ENCODE data around the gene SC5D. TPM values are rescaled to one million over a fixed set of nuclear protein-coding genes. Genes with fewer than 3 reads are reported as not detected.

The SC5D gene
- total RNA-seq, 1 experiment from 2014 or later: 79.2 TPM

DNA sequence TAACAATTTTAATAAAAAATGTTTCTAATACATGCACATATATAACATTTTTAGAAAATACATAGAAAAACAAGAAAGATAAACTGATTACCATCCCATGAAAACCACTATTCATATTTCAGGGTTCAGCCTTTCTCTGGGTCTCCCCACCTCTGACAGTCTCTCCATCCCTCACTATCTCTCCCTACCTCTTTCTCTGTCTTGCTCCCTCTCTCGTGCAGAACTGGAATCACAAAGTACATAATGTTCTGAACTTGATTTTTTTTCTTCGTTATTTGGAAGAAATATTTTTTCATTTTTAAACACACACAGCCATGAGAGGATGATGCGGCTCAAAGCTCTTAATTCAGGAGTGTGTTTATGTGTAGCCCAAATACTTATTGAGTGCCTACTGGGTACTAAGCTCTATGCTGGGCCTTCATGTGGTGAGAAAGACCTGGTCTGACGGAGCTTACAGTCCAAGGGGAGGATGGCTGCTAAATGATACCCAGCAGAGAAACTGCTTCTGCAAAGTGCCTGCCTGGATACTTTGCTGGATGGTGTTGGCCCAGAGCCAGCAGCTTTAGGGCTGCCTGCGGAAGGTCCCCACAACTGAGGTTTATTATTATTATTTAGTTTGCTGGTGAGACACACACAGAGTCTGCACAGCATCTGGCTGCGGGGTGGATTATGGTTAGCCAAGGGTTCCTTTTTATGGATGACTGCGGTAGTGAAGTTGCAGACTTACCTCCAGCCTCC lies 42.6 kb downstream of the SC5D start (continued):
- TF ChIP-seq, protein P1, sequence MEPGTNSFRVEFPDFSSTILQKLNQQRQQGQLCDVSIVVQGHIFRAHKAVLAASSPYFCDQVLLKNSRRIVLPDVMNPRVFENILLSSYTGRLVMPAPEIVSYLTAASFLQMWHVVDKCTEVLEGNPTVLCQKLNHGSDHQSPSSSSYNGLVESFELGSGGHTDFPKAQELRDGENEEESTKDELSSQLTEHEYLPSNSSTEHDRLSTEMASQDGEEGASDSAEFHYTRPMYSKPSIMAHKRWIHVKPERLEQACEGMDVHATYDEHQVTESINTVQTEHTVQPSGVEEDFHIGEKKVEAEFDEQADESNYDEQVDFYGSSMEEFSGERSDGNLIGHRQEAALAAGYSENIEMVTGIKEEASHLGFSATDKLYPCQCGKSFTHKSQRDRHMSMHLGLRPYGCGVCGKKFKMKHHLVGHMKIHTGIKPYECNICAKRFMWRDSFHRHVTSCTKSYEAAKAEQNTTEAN (CRISPR knock-in tag; IDR thresholded peaks at IDR 0.05): no peak

DNA sequence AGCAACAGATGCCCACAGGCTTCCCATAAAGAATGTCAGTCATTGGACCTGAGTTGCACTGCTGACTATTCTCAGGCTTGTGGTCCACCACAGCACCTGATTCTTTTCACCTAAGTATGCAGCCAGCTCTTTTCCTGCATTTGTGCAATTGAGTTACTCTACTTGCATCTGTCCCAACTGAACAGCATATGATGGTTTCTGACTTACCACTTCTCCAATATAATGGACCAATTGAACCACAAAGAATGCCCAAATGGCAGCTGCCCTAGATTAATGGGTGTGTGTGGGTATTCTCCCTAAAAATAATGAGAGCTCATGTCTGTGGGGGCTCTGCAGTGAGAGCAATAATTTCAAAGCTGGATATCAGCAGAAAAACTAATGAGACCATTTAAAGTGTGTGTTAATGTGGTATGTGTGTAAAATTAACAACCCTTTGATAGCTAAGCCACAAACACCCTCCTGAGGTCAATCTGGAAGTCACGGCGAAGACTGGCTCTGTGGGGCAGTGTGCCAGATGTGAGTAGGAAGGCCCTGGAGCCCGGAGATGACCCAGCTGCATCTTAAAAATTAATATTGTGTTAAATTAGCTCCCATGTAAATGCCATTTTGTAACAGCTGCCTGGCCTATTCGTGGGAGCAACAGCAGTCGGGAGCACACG lies 43.8 kb downstream of the SC5D start:
- POLR2A ChIA-PET: no interaction called here
- no peak overlapping the region for H3K4me3 Mint-ChIP-seq
- H3K27me3 Mint-ChIP-seq (ENCODE audit: low read depth): no peaks in the 10 kb centered on the region; the same call in 1 of the 2 replicates
- no peaks in the 10 kb centered on the region for H3K36me3 Mint-ChIP-seq
- H3K27ac Mint-ChIP-seq: no peak overlapping the region
- TF ChIP-seq, protein P2, sequence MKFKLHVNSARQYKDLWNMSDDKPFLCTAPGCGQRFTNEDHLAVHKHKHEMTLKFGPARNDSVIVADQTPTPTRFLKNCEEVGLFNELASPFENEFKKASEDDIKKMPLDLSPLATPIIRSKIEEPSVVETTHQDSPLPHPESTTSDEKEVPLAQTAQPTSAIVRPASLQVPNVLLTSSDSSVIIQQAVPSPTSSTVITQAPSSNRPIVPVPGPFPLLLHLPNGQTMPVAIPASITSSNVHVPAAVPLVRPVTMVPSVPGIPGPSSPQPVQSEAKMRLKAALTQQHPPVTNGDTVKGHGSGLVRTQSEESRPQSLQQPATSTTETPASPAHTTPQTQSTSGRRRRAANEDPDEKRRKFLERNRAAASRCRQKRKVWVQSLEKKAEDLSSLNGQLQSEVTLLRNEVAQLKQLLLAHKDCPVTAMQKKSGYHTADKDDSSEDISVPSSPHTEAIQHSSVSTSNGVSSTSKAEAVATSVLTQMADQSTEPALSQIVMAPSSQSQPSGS (CRISPR knock-in tag; IDR thresholded peaks at IDR 0.05; ENCODE audit: borderline replicate concordance, low read depth): no peak
- TF ChIP-seq ESRRA (CRISPR knock-in tag; IDR thresholded peaks at IDR 0.05; ENCODE audit: borderline replicate concordance) (no peak), GABPB1 (CRISPR knock-in tag; IDR thresholded peaks at IDR 0.05) (no peak), ZBTB21 (CRISPR knock-in tag; IDR thresholded peaks at IDR 0.05; ENCODE audit: borderline replicate concordance) (no peak), TEAD4 (CRISPR knock-in tag; IDR thresholded peaks at IDR 0.05) (no peak), ZNF263 (CRISPR knock-in tag; IDR thresholded peaks at IDR 0.05; ENCODE audit: low read depth) (no peak), CREM (CRISPR knock-in tag; IDR thresholded peaks at IDR 0.05) (no peak), NFATC4 (CRISPR knock-in tag; IDR thresholded peaks at IDR 0.05) (no peak), NFE2L1 (CRISPR knock-in tag; IDR thresholded peaks at IDR 0.05) (no peak), SP1 (CRISPR knock-in tag; conservative IDR thresholded peaks at IDR 0.05) (no peak), ZNF121 (CRISPR knock-in tag; IDR thresholded peaks at IDR 0.05) (no peak), TEAD1 (CRISPR knock-in tag; IDR thresholded peaks at IDR 0.05) (no peak), MYBL2 (CRISPR knock-in tag; IDR thresholded peaks at IDR 0.05) (no peak), ELF4 (CRISPR knock-in tag; IDR thresholded peaks at IDR 0.05; ENCODE audit: low read depth) (no peak)
- TF ChIP-seq, protein P3, sequence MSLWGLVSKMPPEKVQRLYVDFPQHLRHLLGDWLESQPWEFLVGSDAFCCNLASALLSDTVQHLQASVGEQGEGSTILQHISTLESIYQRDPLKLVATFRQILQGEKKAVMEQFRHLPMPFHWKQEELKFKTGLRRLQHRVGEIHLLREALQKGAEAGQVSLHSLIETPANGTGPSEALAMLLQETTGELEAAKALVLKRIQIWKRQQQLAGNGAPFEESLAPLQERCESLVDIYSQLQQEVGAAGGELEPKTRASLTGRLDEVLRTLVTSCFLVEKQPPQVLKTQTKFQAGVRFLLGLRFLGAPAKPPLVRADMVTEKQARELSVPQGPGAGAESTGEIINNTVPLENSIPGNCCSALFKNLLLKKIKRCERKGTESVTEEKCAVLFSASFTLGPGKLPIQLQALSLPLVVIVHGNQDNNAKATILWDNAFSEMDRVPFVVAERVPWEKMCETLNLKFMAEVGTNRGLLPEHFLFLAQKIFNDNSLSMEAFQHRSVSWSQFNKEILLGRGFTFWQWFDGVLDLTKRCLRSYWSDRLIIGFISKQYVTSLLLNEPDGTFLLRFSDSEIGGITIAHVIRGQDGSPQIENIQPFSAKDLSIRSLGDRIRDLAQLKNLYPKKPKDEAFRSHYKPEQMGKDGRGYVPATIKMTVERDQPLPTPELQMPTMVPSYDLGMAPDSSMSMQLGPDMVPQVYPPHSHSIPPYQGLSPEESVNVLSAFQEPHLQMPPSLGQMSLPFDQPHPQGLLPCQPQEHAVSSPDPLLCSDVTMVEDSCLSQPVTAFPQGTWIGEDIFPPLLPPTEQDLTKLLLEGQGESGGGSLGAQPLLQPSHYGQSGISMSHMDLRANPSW (CRISPR knock-in tag; conservative IDR thresholded peaks at IDR 0.05; ENCODE audit: low read depth): no peak
- TF ChIP-seq, protein P4, sequence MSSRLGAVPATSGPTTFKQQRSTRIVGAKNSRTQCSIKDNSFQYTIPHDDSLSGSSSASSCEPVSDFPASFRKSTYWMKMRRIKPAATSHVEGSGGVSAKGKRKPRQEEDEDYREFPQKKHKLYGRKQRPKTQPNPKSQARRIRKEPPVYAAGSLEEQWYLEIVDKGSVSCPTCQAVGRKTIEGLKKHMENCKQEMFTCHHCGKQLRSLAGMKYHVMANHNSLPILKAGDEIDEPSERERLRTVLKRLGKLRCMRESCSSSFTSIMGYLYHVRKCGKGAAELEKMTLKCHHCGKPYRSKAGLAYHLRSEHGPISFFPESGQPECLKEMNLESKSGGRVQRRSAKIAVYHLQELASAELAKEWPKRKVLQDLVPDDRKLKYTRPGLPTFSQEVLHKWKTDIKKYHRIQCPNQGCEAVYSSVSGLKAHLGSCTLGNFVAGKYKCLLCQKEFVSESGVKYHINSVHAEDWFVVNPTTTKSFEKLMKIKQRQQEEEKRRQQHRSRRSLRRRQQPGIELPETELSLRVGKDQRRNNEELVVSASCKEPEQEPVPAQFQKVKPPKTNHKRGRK (CRISPR knock-in tag; IDR thresholded peaks at IDR 0.05; ENCODE audit: borderline replicate concordance): no peak
- TF ChIP-seq, protein P5, sequence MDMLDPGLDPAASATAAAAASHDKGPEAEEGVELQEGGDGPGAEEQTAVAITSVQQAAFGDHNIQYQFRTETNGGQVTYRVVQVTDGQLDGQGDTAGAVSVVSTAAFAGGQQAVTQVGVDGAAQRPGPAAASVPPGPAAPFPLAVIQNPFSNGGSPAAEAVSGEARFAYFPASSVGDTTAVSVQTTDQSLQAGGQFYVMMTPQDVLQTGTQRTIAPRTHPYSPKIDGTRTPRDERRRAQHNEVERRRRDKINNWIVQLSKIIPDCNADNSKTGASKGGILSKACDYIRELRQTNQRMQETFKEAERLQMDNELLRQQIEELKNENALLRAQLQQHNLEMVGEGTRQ (CRISPR knock-in tag; IDR thresholded peaks at IDR 0.05): no peak
- TF ChIP-seq, protein P6, sequence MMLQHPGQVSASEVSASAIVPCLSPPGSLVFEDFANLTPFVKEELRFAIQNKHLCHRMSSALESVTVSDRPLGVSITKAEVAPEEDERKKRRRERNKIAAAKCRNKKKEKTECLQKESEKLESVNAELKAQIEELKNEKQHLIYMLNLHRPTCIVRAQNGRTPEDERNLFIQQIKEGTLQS (CRISPR knock-in tag; conservative IDR thresholded peaks at IDR 0.05): no peak
- TF ChIP-seq, protein P7, sequence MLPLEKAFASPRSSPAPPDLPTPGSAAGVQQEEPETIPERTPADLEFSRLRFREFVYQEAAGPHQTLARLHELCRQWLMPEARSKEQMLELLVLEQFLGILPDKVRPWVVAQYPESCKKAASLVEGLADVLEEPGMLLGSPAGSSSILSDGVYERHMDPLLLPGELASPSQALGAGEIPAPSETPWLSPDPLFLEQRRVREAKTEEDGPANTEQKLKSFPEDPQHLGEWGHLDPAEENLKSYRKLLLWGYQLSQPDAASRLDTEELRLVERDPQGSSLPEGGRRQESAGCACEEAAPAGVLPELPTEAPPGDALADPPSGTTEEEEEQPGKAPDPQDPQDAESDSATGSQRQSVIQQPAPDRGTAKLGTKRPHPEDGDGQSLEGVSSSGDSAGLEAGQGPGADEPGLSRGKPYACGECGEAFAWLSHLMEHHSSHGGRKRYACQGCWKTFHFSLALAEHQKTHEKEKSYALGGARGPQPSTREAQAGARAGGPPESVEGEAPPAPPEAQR (CRISPR knock-in tag; IDR thresholded peaks at IDR 0.05): no peak
- TF ChIP-seq, protein P8, sequence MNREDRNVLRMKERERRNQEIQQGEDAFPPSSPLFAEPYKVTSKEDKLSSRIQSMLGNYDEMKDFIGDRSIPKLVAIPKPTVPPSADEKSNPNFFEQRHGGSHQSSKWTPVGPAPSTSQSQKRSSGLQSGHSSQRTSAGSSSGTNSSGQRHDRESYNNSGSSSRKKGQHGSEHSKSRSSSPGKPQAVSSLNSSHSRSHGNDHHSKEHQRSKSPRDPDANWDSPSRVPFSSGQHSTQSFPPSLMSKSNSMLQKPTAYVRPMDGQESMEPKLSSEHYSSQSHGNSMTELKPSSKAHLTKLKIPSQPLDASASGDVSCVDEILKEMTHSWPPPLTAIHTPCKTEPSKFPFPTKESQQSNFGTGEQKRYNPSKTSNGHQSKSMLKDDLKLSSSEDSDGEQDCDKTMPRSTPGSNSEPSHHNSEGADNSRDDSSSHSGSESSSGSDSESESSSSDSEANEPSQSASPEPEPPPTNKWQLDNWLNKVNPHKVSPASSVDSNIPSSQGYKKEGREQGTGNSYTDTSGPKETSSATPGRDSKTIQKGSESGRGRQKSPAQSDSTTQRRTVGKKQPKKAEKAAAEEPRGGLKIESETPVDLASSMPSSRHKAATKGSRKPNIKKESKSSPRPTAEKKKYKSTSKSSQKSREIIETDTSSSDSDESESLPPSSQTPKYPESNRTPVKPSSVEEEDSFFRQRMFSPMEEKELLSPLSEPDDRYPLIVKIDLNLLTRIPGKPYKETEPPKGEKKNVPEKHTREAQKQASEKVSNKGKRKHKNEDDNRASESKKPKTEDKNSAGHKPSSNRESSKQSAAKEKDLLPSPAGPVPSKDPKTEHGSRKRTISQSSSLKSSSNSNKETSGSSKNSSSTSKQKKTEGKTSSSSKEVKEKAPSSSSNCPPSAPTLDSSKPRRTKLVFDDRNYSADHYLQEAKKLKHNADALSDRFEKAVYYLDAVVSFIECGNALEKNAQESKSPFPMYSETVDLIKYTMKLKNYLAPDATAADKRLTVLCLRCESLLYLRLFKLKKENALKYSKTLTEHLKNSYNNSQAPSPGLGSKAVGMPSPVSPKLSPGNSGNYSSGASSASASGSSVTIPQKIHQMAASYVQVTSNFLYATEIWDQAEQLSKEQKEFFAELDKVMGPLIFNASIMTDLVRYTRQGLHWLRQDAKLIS (CRISPR knock-in tag; IDR thresholded peaks at IDR 0.05; ENCODE audit: borderline replicate concordance): no peak
- H3K9me3 Mint-ChIP-seq: peaks cover 7% of the 10 kb centered on the region
- CTCF ChIA-PET: interaction anchor here (1.0 to 1.8 kb wide), 4 partner anchors 16 to 312 kb away, joined by 3 to 5 read pairs (median 4); no protein-coding TSS in a partner anchor
- ATAC-seq (no peak), DNase-seq (ENCODE audit: low spot score) (no peak)
- peaks cover 4% of the 10 kb centered on the region for H3K4me1 Mint-ChIP-seq
